K562 (cell line): ENCODE data around the gene RMND5B. TPM values are rescaled to one million over a fixed set of nuclear protein-coding genes. Genes with fewer than 3 reads are reported as not detected.

ENCODE experiments used
- ATAC-seq: fragments of 200-7000 bp; cut with Tn5 transposase; 3 replicates; pipeline ENCODE4 v1.9.1; 2020; ENCODE audit warnings: moderate library complexity
- BruUV-seq: library from RNA; stranded (reverse); fragments of 400-500 nt; replicated peaks from 2 replicates; lab custom pipeline; 2021; lab: Mats Ljungman, UMichigan
- CTCF ChIA-PET: fragments of 300-600 bp; formaldehyde crosslinking; extraction: SDS; loops from one replicate; lab custom pipeline; 2021; ENCODE audit warnings: low intra/inter-chr PET ratio; lab: Yijun Ruan, JAX
- POLR2A ChIA-PET: fragments of 300-600, 350-650 bp; sonication (Branson Sonifier 250); formaldehyde crosslinking; extraction: SDS; loops from one replicate; lab custom pipeline; 2021; ENCODE audit warnings: antibody characterized with exemption, inconsistent platforms; lab: Yijun Ruan, JAX
- DNase-seq, 4 experiments: peaks; one replicate each; pipeline versions ENCODE4 v3.0.0 to v3.0.0-alpha.2; 2011 to 2018; ENCODE audit warnings: low spot score in 3 of 4, mixed read lengths in 3 of 4; ENCODE audit errors: extremely low read depth in 1 of 4
- FAIRE-seq: peaks from 2 replicates; lab custom pipeline; 2011; peaks lifted over from hg19 to GRCh38; lab: Jason Lieb, UNC
- H2AFZ ChIP-seq: 2 replicates; pipeline ENCODE4 v1.6.0; 2011; ENCODE audit warnings: low read depth, low read length, control low read depth, inconsistent platforms
- H3K27ac ChIP-seq: fragments of 200-600 bp; 3 replicates; pipeline ENCODE4 v1.8.0; 2011; ENCODE audit warnings: low read depth, mild to moderate bottlenecking, control low read depth, inconsistent platforms, low read length, moderate library complexity, mixed read lengths; ENCODE audit errors: extremely low read depth
- H3K27me3 ChIP-seq, 2 experiments: fragments of 300-600 bp in 1 of 2; 2 replicates in 1 of 2; 3 replicates in 1 of 2; pipeline versions ENCODE4 v1.6.0 to v1.8.0; 2011; ENCODE audit warnings: inconsistent platforms in 2 of 2, low read length in 2 of 2, mild to moderate bottlenecking in 1 of 2, mixed read lengths in 1 of 2, moderate library complexity in 1 of 2; ENCODE audit not compliant: control insufficient read depth in 2 of 2, insufficient read depth in 2 of 2
- H3K36me3 ChIP-seq: fragments of 300-600 bp; 3 replicates; pipeline ENCODE4 v1.8.0; 2011; ENCODE audit warnings: mild to moderate bottlenecking, low read length, inconsistent platforms; ENCODE audit not compliant: control insufficient read depth, insufficient read depth
- H3K4me1 ChIP-seq, 2 experiments: fragments of 200-600 bp in 1 of 2; replicated peaks in 1 of 2; 2 replicates in 1 of 2; 3 replicates in 1 of 2; pipeline versions ENCODE4 v1.5.1 to v1.8.0; 2011; ENCODE audit warnings: inconsistent platforms in 2 of 2, low read length in 2 of 2, mild to moderate bottlenecking in 1 of 2, mixed read lengths in 1 of 2, moderate library complexity in 1 of 2; ENCODE audit not compliant: control insufficient read depth in 2 of 2, insufficient read depth in 2 of 2
- H3K4me2 ChIP-seq: 2 replicates; pipeline ENCODE4 v1.6.1; 2011; ENCODE audit warnings: low read length, control low read depth, inconsistent platforms, mixed read lengths; ENCODE audit not compliant: insufficient read depth
- H3K4me3 ChIP-seq: fragments of 200-600 bp; sonication (generic), shearing (Covaris generic); 2 replicates; pipeline ENCODE4 v1.5.1; 2016; ENCODE audit warnings: control low read depth, inconsistent platforms
- H3K79me2 ChIP-seq: fragments of 200-600 bp; 3 replicates; pipeline ENCODE4 v1.8.0; 2011; ENCODE audit warnings: low read length, inconsistent platforms; ENCODE audit not compliant: control insufficient read depth, insufficient read depth
- H3K9ac ChIP-seq, 2 experiments: 2 replicates each; pipeline versions ENCODE4 v1.6.0 to v1.6.1; 2011; ENCODE audit warnings: low read depth in 2 of 2, low read length in 2 of 2, control low read depth in 1 of 2, inconsistent platforms in 1 of 2, mild to moderate bottlenecking in 1 of 2, mixed read lengths in 1 of 2; ENCODE audit not compliant: insufficient read depth in 1 of 2
- H3K9me1 ChIP-seq: one replicate; pipeline ENCODE4 v1.6.0; 2011; ENCODE audit warnings: inconsistent platforms, mild to moderate bottlenecking, low read length, moderate library complexity; ENCODE audit not compliant: control insufficient read depth, insufficient read depth
- H3K9me3 ChIP-seq: replicated peaks from 2 replicates; pipeline ENCODE4 v1.5.1; 2011; ENCODE audit warnings: low read depth, low read length, inconsistent platforms; ENCODE audit not compliant: control insufficient read depth, insufficient read depth
- H4K20me1 ChIP-seq: replicated peaks from 2 replicates; pipeline ENCODE4 v1.6.1; 2011; ENCODE audit warnings: low read length, inconsistent platforms, mixed read lengths; ENCODE audit not compliant: control insufficient read depth, insufficient read depth
- ESRRA ChIP-seq: fragments of 450-650 bp; IDR thresholded peaks from 2 replicates; pipeline ENCODE4 v1.6.1; 2014; ENCODE audit warnings: low read depth, mild to moderate bottlenecking, moderate library complexity, borderline replicate concordance
- XRCC4 ChIP-seq: IDR thresholded peaks from one replicate; pipeline ENCODE4 v1.6.1; 2011; ENCODE audit not compliant: insufficient read depth, insufficient read length; ENCODE audit errors: extremely low read depth
- ZBTB8A ChIP-seq: fragments of 450-650 bp; IDR thresholded peaks from 2 replicates; pipeline ENCODE4 v1.6.1; 2018; ENCODE audit warnings: mild to moderate bottlenecking, moderate library complexity; ENCODE audit not compliant: partially characterized antibody
- ZFX ChIP-seq: sonication (generic); formaldehyde crosslinking; IDR thresholded peaks from 2 replicates; pipeline ENCODE4 v1.8.0; 2022; ENCODE audit warnings: mild to moderate bottlenecking, missing genetic modification reagents, moderate library complexity
- ZNF263 ChIP-seq: sonication (generic); formaldehyde crosslinking; IDR thresholded peaks from 2 replicates; pipeline ENCODE4 v1.8.0; 2022; ENCODE audit warnings: mild to moderate bottlenecking, missing genetic modification reagents, borderline replicate concordance
- WGBS: fragments of 100-300 bp; shearing (Covaris generic); methylation state at CpG from one replicate; pipeline ENCODE4 v1.1.6; 2016; ENCODE audit warnings: low coverage, mixed read lengths; ENCODE audit not compliant: insufficient coverage; ENCODE audit errors: missing lambda C conversion rate; 5-methylcytosine and 5-hydroxymethylcytosine counted together
- in situ Hi-C: fragments of 300-500 bp; cut with MboI; formaldehyde crosslinking; loops from 4 replicates; pipeline ENCODE4 v1.15.0; 2018; ENCODE audit warnings: inconsistent platforms, mixed read lengths
- intact Hi-C: fragments of 100-400 bp; cut with micrococcal nuclease; formaldehyde crosslinking; loops from 2 replicates; pipeline ENCODE4 v1.14.2; 2022
- polyA plus RNA-seq, 8 experiments: library from polyadenylated mRNA; depleted of rRNA in 4 of 8; stranded (reverse) in 5 of 8; unstranded in 3 of 8; fragments of >200 nt; fragmentation: Nextera tagmentation in 2 of 8; fragmentation: Illumina TruSeq in 1 of 8; extraction: Ambion mirVana in 2 of 8; extraction: Trizol in 1 of 8; gene quantifications; 2 replicates each; pipeline versions ENCODE4 v1.2.1 to v1.2.3, GENCODE V29; 2011 to 2014; ENCODE audit warnings: inconsistent platforms in 1 of 8, missing spikeins in 1 of 8
- total RNA-seq, 7 experiments: library from RNA; depleted of rRNA in 6 of 7; stranded (reverse); fragments of >200 nt in 6 of 7; fragmentation: Illumina TruSeq in 2 of 7; extraction: Trizol in 2 of 7; gene quantifications; 2 replicates each; pipeline versions ENCODE4 v1.2.1 to v1.2.3, GENCODE V29; 2011 to 2021; ENCODE audit warnings: low replicate concordance in 1 of 7
- TF ChIP-seq, protein P1 (sequence below): fragments of 250-450 bp; sonication (Bioruptor Pico); IDR thresholded peaks from 2 replicates; pipeline ENCODE4 v1.5.0; 2022; ENCODE audit warnings: mild to moderate bottlenecking
- TF ChIP-seq, protein P2 (sequence below): fragments of 450-650 bp; IDR thresholded peaks from 2 replicates; pipeline ENCODE4 v1.6.1; 2016; ENCODE audit warnings: low read depth, mild to moderate bottlenecking, moderate library complexity
- TF ChIP-seq, protein P3 (sequence below), 2 experiments: fragments of 450-650 bp; formaldehyde crosslinking in 1 of 2; IDR thresholded peaks; 2 replicates each; pipeline versions ENCODE4 v1.4.0 to v1.6.1; 2014 to 2020; ENCODE audit warnings: mild to moderate bottlenecking in 2 of 2, borderline replicate concordance in 1 of 2, low read depth in 1 of 2

Gene RMND5B
- total and polyA plus RNA-seq, 9 of the 15 experiments (the other 6 are each of a cell fraction or from before 2014, with no cell fraction given) = 2.6 to 57.0 (median 28.3) TPM

DNA sequence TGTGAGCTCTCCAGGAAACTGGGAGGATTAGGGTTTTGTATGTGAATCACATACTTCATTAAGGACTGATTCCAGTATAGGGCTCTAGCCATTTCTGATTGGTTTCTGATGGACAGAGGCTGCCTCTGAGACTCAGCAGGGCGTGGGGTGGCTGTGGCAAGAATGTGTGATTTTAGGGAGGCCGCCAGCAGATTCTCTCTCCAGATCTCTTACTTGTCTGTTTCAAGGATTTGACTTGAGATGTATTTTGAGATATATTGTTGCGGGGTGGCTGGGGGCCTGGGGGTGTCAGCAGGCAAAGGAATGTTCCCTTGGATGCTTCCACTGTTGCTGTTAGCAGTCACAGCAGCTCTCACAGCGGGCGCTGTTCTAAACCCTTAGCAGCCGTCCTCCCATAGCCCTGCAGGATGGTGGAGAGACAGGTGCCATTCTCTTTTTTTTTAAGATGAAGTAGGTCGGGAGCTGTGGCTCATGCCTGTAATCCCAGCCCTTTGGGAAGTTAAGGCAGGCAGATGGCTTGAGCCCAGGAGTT lies 65.5 kb downstream of the RMND5B start (continued):
- TF ChIP-seq ZBTB8A (no peak), ZNF263 (CRISPR knock-in tag) (no peak)
- TF ChIP-seq, protein P1, sequence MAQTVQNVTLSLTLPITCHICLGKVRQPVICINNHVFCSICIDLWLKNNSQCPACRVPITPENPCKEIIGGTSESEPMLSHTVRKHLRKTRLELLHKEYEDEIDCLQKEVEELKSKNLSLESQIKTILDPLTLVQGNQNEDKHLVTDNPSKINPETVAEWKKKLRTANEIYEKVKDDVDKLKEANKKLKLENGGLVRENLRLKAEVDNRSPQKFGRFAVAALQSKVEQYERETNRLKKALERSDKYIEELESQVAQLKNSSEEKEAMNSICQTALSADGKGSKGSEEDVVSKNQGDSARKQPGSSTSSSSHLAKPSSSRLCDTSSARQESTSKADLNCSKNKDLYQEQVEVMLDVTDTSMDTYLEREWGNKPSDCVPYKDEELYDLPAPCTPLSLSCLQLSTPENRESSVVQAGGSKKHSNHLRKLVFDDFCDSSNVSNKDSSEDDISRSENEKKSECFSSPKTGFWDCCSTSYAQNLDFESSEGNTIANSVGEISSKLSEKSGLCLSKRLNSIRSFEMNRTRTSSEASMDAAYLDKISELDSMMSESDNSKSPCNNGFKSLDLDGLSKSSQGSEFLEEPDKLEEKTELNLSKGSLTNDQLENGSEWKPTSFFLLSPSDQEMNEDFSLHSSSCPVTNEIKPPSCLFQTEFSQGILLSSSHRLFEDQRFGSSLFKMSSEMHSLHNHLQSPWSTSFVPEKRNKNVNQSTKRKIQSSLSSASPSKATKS (CRISPR knock-in tag) = no peak
- TF ChIP-seq, protein P2, sequence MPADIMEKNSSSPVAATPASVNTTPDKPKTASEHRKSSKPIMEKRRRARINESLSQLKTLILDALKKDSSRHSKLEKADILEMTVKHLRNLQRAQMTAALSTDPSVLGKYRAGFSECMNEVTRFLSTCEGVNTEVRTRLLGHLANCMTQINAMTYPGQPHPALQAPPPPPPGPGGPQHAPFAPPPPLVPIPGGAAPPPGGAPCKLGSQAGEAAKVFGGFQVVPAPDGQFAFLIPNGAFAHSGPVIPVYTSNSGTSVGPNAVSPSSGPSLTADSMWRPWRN = no peak
- TF ChIP-seq, all 486 proteins: peak for 0

DNA sequence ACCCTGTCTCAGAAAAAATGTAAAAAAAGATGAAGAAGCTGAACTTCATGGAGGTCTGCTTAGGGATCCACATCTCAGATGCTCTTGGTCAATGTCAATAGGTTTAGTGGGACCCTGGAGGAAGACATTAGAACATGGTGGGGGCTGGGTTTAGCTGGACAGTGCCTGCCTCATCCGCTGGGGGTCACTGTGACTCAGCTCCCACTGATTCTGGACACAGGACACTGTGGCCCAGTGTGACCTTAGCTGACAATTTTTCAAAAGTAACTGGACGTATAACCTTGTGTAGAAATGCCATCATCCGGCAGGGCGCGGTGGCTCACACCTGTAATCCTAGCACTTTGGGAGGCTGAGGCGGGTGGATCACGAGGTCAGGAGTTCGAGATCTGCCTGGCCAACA lies 66.2 kb downstream of the RMND5B start:
- Histone ChIP-seq H3K27ac (no peak overlapping the region), H3K36me3 (no peaks in the 10 kb centered on the region), H3K9ac (no peak overlapping the region), H3K4me1 (peaks cover 0 to 8% of the 10 kb centered on the region in 2 experiments; a peak in 3 of 5 replicates), H3K9me1 (no peaks in the 10 kb centered on the region), H3K79me2 (no peaks in the 10 kb centered on the region), H3K9me3 (no peaks in the 10 kb centered on the region; the same call in 1 of the 2 replicates), H4K20me1 (no peaks in the 10 kb centered on the region), H3K4me3 (no peak overlapping the region), H3K4me2 (no peak overlapping the region), H3K27me3 (peaks cover 5 to 16% of the 10 kb centered on the region in 2 experiments; a peak in 3 of 5 replicates), H2AFZ (no peak overlapping the region)
- ATAC-seq = peak; percentile 94
- intact Hi-C loops = no loop called here
- no TSS peak for BruUV-seq
- ChIA-PET CTCF (no interaction called here), POLR2A (interaction anchor here (0.6 to 2.0 kb wide), 5 partner anchors 9 to 70 kb away, joined by 3 to 11 read pairs (median 5); no protein-coding TSS in a partner anchor)
- WGBS = 70% methylated on average over 8 of the region's 8 CpGs
- DNase-seq = peak; percentile 62 to 70 (median 66)
- peak; percentile 89 for FAIRE-seq
- in situ Hi-C loops = no loop called here
- TF ChIP-seq XRCC4 (no peak), ZFX (CRISPR knock-in tag) (no peak), ESRRA (peak; percentile 68)
- TF ChIP-seq, protein P3, sequence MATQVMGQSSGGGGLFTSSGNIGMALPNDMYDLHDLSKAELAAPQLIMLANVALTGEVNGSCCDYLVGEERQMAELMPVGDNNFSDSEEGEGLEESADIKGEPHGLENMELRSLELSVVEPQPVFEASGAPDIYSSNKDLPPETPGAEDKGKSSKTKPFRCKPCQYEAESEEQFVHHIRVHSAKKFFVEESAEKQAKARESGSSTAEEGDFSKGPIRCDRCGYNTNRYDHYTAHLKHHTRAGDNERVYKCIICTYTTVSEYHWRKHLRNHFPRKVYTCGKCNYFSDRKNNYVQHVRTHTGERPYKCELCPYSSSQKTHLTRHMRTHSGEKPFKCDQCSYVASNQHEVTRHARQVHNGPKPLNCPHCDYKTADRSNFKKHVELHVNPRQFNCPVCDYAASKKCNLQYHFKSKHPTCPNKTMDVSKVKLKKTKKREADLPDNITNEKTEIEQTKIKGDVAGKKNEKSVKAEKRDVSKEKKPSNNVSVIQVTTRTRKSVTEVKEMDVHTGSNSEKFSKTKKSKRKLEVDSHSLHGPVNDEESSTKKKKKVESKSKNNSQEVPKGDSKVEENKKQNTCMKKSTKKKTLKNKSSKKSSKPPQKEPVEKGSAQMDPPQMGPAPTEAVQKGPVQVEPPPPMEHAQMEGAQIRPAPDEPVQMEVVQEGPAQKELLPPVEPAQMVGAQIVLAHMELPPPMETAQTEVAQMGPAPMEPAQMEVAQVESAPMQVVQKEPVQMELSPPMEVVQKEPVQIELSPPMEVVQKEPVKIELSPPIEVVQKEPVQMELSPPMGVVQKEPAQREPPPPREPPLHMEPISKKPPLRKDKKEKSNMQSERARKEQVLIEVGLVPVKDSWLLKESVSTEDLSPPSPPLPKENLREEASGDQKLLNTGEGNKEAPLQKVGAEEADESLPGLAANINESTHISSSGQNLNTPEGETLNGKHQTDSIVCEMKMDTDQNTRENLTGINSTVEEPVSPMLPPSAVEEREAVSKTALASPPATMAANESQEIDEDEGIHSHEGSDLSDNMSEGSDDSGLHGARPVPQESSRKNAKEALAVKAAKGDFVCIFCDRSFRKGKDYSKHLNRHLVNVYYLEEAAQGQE (IDR thresholded peaks at IDR 0.05; ENCODE audit: borderline replicate concordance) = peak; percentile 22; the same call in 1 of the 2 replicates
- TF ChIP-seq, protein P3 (CRISPR knock-in tag; IDR thresholded peaks at IDR 0.05; ENCODE audit: low read depth) = no peak
